ENCODE data around the gene EGLN3.
"Not testable (repeated sequence)": the region's sequence is repeated elsewhere in the genome, so short reads cannot be mapped to it uniquely, and the experiment has no call there.

EGLN3 gene

DNA sequence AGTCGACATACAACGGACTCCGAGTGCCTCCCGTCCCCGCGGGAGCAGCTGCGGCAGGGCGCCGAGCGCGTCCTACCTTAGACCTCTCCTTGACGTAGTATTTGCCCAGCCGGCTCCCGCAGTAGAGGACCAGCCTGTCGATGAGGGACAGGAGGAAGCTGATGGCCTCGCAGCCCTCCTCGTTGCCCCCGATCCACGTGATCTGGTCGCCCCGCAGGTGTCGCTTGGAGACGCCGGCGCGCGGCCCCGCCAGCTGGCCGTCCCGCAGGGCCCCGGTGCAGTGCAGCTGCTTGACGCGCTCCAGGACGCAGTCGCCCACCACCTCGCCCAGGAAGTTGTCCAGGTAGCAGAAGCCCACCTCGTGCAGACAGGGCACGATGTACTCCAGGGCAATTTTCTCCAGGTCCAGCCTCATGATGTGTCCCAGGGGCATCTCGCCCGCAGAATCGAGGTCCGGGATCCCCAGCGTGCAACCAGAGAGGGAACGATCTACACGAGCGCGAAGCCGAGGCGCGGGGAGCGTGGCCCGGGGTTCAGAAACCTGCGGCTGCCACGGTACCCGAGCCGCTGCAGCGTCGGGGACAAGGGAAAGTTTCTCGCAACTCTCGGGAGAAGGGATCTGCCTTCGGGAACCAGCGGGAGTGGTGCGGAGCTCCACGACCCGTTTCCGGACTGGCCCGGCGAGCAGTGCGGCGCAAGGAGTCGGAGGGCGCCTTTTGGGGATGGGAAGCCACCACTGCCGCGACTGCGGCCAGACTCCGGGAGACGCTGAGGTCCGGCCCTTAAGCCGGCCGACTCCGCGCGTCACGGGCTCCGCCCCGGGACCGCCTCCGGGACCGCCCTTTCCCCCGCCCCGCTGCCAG lies at the start of gene EGLN3:
Gene EGLN3 (minus strand): TSS at position 755 of the 863 bp plus-strand sequence. CDS start 322 bp downstream, at position 433.
- peak; percentile 93 for DNase-seq (ENCODE audit: low read depth, low spot score)

DNA sequence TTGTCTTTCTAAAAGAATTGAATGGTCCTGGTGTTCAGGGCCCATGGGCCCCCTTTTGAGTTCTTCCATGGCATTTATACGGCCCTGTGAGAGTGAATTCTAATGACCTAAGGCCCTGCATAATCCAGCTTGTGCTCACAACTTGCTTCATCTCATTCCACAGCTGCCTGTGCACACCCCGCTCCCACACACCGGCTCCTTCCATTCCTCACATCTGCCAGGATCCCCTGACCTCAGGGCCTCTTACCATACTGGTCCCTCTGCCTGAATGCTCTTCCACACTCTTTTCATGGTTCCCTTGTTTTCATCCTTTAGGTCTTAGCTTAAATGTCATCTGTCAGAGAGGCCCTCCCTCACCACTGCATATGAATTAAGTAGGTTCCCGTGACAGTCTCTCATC lies 49.5 kb upstream of the EGLN3 start:
- DNase-seq (ENCODE audit: low read depth, low spot score) = no peak

DNA sequence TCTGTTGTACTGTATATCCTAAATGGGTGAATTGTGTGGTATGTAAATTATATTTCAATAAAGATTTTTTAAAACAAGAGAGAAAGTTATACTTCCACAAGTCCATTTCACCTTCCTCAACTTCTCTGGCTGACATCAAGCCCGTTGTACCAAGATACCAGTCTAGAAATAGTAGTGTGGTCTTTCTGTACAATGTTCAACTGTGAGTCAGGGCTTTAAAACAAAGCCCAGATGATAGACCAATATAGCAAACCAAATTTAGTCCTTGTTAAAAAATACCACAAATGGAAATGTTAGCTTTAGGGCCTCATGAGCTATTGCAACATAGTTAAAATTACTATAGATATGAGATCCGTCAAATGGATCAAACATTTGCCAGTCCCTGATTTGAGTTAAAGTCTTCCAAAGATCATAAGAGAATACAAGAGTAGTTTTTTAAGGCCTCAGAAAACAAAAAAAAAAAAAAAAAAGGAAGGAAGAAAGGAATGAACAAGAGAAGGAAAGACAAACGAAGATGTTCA lies 49.0 kb upstream of the EGLN3 start:
- no peak for DNase-seq (ENCODE audit: low read depth, low spot score)

DNA sequence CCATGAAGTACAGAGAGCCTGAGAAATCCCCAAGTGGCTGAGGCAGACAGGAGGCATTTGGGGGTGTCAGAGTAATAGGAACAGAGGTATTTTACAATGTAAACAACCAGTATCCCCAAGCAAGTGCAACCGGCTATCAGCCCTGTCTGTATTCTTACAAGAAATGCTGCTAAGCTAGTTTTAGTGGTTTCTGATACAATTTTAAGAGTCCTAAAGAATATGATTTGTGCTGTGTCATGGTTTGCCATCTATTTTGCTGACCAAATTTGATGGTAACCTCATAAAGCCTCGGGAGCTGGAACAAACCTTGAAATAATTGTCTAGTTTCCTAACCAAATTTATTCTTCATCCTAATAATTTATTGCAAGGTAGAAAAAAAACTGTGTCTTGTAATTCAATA lies 46.7 kb upstream of the EGLN3 start:
- DNase-seq (ENCODE audit: low read depth, low spot score) = no peak

DNA sequence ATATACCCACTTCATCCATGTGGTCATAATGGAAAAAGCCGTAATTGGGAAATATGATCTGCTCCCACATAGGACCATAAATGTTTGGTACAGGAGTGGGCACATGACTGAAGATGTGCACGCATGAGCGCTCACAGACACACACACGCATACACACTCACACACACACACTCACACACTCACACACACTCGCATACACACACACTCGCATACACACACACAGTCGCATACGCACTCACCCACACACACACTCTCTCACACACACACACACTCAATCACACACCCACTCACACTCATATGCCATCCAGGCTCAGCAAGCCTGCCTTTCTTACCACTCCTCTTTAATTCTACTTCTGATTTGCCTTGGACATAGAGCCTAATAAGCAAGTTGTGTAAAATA lies 45.6 kb upstream of the EGLN3 start:
- DNase-seq (ENCODE audit: low read depth, low spot score) = no peak

DNA sequence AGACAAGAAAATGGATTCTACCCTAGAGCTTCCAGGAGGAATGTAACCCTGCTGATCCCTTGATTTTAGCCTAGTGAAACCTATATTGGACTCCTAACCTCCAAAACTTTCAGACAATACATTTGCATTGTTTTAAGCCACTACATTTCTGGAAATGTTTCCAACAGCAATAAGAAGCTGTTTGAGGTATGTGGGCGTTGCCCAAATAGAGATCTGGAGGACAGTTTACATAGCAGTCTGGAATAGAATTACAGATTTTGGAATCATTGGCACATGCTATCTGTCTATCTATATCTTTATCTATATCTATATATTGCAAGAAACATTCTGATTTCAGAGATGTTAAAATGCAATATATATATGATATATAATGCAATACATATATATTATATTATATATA lies 42.4 kb upstream of the EGLN3 start:
- DNase-seq (ENCODE audit: low read depth, low spot score) = no peak

DNA sequence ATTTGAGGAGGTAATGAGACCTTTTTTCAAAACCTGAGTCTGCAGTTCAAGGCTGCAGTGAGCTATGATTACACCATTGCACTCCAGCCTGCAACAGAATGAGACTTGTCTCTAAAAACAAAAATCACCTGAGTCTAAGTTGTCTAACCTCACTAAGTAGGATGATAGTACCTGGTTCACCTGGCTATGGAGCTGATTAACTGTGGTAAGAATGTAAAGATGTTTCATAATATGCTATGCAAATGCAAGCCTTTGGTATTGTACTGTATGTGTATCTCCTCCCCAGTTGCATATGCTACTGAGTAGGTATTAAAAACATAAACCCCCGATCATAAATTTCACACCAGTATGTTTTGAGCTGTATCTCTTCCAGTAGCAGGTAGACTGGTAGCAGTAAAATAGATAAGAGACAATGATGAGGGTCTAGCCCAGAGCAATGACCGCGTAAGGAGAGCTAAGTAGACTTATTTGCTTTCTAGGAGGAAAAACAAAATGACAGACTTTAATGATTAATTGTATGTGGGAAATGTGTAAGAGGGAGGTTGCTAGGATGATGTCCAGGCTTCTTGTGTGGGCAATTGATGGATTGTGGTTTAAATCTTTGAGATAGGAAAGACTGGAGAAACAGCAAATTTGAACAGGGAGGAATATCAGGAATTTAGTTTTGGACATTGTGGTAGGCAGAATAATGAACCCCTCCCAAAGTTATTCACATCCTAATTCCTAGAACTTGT lies 41.6 kb upstream of the EGLN3 start:
- DNase-seq (ENCODE audit: low read depth, low spot score) = no peak

DNA sequence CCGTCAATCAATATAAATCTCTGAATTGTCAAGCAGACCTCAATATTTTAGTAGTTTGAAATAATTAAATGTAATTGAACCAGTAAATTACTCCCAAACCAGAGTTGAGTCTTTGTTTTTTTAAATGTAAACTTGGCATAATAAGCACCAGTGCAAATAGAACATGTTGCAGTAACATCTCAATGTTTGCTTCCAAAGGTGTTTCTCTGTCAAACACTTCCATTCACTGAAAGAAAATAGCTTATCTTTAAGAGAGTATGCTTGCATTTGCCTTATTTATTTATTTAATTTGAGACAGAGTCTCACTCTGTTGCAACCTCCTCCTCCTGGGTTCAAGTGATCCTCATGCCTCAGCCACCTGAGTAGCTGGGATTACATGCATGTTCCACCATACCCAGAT lies 39.9 kb upstream of the EGLN3 start:
- no peak for DNase-seq (ENCODE audit: low read depth, low spot score)

DNA sequence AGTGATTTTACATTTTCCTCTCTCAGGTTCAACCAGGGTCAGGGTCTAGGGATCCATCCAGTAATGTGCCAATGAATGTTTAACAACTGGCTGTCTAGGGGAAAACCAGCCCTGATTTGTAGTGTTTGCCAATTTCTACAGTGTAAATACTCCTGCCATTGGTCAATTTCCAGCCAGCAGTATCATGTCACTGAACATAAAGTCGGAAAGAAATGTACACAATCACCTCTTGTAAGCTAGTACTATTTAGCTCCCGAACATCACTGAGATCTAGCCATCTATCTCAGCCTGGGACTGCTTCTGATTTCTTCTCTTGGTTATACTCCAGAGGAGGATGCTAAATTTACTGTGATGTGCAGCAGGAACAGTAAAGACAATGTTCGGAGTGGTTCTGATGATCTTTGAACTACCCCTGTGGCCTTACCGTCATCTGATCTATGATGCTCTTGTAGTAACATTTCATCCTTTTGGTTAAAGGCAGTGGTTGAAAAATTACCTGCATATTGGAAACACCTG lies 36.7 kb upstream of the EGLN3 start:
- DNase-seq (ENCODE audit: low read depth, low spot score) = no peak

DNA sequence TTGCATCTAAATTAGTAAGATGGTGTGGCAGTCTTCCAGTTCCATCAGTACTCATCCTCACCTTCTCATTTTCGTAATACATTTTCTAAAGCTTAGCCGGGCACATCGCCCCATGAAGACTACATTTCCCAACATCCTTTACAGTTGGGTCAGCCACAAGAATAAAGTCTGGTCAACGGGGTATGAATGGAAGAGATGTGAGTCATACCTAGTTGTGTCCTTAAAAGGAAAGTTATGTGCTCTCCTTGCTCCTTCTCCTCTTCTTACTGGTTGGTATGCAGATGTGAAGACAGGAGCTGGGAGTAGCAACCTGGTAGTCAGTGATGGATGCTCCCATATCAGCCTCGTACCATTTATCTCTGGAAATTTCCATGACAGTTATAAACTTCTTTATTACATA lies 35.9 kb upstream of the EGLN3 start:
- no peak for DNase-seq (ENCODE audit: low read depth, low spot score)

DNA sequence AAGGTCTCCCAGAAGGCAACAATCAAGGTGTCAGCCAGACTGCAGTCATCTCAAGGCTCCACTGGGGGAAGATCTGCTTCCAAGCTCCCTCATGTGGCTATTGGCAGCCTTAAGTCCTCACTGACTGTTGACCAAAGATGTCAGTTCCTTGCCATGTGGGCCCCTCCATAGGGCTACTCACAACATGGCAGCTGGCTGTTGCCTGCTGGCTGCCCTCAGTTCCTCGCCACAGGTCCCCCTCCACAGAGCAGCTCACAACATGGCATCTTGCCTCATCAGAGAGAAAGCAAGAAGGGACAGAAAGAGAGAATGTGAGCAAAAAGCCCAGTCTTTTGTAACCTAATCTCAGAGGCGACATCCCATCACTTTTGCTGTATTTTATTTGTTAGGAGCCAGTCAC lies 34.4 kb upstream of the EGLN3 start:
- DNase-seq (ENCODE audit: low read depth, low spot score) = no peak

DNA sequence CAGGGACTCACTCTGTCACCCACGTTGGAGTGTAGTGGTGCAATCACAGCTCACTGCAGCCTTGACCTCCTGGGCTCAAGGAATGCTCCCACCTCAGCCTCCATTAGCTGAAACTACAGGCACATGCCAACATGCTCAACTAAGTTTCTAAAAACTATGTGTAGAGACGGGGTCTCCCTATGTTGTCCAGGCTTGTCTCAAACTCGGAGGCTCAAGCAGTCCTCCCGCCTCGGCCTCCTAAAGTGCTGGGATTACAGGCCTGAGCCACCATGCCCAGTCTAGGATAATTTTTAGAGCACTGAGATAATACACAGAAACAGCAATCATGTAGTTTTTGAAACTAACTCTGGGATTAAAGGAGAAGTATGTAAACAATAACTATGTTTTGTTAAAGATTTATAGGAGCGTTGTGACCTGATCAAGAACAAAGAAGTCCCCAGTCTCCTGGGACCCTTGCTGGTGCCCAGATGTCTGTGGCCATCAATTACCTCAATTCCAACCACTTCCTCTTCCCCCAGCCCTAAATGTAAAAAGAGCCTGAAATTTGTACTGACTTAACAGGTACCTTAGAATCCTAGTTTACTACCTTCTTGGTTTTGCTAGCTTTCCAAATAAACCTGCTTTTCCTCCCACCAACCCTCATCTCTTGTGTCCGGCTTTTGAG lies 28.9 kb upstream of the EGLN3 start:
- DNase-seq (ENCODE audit: low read depth, low spot score) = no peak

DNA sequence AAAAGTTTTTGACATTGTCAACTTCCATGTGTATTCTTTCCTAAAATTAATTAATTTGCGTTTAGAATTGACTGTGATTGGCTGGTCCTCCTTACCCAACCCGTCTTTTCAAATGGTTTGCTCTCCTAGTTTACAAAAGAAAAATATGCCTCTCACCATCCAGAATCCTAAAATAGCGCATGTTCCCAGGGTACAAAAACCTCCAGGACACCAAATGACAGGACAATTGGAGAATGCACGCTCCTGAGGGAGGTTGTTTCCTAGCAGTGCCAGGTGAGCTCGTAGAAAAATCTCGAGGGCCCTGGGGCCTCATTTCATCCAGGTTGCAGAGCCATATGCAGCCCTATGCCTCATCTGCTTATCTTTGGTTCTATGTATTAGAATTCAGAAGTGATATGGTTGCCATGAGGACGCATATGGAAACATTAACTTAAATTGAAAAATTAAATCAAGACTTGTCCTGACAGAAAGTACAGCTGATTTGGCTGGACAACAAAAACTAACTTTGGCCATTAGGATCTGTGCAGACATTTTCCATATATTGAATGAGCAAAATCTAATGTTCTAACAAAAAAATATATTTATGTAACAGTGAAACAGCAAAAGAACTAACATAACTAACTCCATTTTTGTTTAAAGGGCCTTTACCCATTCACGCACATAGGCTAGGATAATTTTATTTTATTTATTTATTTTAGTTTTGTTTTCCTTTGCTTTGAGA lies 28.2 kb upstream of the EGLN3 start:
- DNase-seq (ENCODE audit: low read depth, low spot score) = no peak

DNA sequence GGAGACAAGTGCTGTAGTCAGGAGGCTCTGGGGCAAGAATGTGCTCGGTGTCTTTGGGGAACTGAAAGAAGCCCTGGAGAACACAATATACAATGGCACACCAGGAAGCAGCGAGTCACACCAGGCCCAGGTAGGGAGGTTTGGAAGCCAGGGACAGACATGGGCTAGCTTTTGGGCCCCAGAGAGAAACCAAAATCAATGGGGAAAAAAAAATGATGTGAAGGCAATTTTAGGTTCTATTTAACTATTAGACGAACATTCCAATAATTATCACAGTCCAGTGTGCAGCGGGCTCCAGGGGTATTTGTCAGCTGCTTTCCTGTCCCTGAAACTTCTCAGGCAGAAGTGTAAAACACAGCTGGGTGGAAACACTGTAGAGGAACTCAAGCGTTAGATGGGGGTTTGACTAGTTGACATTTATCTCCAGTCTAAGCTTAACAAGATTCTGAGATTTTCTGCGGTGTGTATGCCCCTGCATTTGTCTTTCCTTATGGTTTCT lies 21.8 kb upstream of the EGLN3 start:
- DNase-seq (ENCODE audit: low read depth, low spot score) = no peak

DNA sequence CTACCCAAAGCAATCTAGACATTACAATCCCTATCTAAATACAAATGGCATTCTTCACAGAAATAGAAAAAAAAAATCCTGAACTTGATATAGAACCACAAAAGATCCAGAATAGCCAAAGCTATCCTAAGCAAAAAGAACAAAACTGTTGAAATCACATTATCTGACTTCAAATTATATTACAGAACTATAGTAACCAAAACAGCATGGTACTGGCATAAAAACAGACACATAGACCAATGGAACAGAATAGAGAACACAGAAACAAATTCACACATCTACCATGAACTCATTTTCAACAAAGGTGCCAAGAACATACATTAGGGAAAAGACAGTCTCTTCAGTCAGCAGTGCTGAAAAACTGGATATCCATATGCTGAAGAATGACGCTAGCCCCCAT lies 19.0 kb upstream of the EGLN3 start:
- DNase-seq (ENCODE audit: low read depth, low spot score) = not testable (repeated sequence)

DNA sequence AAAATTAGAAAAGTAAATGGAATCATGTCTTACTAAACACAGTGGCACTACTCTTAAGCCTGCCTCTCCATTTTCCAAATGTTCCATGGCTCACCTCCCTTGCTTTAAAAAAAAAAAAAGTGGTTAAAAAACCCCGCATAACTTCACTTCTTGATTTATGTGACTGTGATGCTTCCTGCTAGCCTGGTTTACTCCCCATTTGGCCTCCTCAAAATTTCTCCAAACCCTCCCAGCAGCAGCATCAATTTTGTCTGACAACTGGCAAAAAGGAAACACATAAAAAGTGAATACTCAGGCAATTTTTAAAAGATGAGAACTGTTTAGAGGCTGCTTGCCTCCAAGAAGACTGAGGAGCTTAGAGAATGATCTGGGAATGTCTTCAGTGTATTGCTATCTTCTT lies 17.8 kb upstream of the EGLN3 start:
- no peak for DNase-seq (ENCODE audit: low read depth, low spot score)

DNA sequence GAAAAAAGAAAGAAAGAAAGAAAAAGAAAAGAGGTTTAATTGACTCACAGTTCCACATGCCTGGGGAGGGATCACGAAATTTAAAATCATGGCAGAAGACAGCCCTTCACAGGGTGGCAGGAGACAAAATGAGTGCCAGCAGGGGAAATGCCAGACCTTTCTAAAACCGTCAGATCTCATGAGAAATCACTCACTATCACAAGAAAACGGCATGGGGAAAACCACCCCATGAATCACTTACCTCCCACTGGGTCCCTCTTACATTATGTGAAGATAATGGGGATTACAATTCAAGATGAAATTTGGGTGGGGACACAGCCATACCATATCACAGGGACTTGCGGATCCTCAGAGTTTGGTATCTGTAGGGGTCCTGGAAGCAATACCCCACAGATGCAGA lies 16.3 kb upstream of the EGLN3 start:
- no peak for DNase-seq (ENCODE audit: low read depth, low spot score)

DNA sequence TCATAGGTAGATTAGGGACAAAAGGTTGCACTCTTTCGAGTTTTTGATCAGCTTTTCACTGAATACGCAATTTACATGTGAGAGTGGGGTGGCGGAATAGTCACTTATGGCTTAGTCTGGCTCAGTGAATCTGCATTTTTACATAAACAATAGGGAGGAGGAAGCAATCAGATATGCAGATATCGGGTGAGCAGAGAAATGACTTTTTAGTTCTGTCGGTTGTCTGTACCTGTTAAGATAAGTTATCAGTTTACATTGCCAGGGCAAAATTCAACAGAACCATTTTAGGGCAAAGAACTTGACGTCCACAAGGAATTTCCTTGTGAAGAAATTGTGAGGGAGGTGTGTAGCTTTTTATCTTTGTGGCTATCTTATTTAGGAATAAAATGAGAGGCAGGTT lies 15.4 kb upstream of the EGLN3 start:
- no peak for DNase-seq (ENCODE audit: low read depth, low spot score)

DNA sequence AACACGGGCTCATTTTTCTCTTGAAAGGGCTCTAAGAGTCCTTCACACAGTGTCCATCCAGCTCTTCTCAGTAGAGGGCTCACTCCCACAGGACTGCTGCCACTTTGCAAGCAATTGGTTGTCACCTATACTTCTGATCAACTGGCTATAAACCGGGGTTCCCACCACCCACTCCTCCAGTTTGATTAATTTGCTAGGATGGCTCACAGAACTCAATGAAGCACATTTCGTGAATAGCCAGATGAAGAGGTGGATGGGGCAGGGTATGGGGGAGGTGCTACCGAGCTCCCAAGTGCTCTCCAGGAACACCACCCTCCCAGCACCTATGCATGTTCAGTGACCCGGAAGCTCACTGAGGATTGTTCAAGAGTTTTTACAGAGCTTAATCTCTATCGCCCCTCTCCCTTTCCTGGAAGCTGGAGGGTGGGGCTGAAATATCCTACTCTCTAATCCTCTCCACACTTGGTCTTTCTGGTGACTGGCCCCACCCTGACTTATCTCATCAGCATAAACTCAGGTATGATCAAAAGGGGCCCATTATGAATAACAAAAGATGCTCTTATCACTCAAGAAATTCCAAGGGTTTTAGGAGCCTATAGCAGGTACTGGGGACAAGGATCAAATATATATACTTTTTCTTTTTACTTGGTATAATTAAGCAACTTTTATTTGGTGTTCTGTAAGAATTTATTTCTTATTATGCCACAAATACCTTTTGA lies 13.9 kb upstream of the EGLN3 start:
- no peak for DNase-seq (ENCODE audit: low read depth, low spot score)

DNA sequence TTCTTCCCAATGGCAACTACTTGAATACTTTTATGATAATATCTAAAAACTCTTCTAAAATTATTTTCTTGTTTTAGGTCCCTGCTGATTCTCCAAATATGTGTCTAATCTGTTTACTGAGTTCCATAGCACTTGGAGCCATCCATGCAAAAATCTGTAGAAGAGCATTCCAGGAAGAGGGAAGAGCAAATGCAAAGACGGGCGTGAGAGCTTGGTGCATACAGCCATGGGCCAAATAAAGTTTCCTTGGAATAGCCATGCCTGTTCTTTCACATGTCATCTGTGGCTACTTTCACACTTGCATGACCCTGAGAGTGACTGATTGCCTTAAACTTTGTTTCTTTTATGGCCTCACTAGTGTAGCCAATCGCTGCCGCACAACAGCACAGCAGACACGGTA lies 13.0 kb upstream of the EGLN3 start:
- no peak for DNase-seq (ENCODE audit: low read depth, low spot score)

DNA sequence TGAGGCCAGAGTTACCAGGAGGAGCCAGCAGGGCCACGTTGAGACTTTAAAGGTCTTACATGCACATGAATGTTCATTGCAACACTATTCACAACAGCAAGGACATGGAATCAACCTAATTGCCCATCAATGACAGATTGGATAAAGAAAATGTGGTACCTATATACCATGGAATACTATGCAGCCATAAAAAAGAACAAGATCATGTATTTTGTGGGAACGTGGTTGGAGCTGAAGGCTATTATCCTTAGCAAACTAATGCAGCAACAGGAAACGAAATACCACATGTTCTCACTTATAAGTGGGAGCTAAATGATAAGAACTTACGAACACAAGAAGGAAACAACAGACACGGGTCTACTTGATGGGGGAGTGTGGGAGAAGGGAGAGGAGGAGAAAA lies 11.6 kb upstream of the EGLN3 start:
- not testable (repeated sequence) for DNase-seq (ENCODE audit: low read depth, low spot score)
